ENCODE data around the gene TLE1. TPM values are rescaled to one million over a fixed set of nuclear protein-coding genes. Genes with fewer than 3 reads are reported as not detected.
A peak's percentile ranks its signal among the peaks of the same experiment; 100 is the strongest.

TLE1 gene
- total RNA-seq, 1 donor from 2014 or later = 40.0 TPM

GRCh38 chr9:81687521-81688261 lies 1.7 kb downstream of the TLE1 start:
- DNase-seq (ENCODE audit: low read depth) = no peak
- no peak for FAIRE-seq
- Histone ChIP-seq H3K4me3 (ENCODE audit: low read depth, low read length) (peak overlapping the region; percentile 77), H3K36me3 (ENCODE audit: control insufficient read depth, insufficient read depth, low read length) (peaks cover 2% of the 10 kb centered on the region), H3K27me3 (ENCODE audit: control insufficient read depth, insufficient read depth, low read length) (no peaks in the 10 kb centered on the region)
- no peak for TF ChIP-seq CTCF (IDR thresholded peaks at IDR 0.05; ENCODE audit: insufficient read depth, low read length, severe bottlenecking)

DNA sequence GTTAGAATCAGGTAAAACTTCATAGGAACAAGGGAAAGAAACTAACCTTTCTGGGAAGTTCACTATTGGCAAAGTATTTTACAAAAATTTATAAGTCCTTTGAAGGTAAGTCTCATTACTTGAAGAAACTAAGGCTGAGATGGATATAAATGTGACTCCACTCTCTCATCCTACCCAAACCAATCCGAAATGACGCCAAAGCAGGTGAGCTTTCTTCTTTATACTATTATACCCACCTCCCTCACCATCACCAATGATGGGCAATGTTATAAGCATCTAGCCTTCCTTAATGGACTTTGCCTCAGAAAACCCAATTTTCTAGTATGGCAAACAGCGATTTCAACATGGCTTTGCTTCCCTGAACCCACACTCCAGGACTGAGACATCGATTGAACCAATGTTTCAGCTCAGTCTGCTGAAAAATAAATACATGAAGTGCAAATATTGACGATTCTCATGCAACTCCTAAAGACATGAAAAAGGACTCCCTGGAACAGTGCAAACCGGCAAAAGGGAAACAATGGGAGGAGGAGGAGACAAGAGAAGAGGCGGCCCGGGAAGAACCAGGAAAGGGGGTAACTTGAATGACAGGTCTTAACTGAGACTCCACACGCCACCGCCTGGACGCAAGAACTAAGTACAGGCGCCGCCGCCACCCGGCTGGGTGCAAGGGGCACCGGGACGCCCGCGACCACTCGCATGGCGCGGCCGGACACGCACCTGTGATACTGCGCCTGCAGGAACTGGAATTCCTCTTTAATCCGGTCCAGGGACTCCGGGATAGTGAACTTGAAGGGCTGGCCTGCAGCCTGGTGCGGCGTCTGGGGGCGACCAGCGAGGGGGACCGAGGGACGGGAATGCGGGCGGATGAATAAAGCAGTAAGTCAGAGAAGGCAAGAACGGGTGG lies 2.5 kb downstream of the TLE1 start:
- peak; percentile 75 for TF ChIP-seq CTCF (IDR thresholded peaks at IDR 0.05; ENCODE audit: insufficient read depth, low read length, severe bottlenecking)
- FAIRE-seq = no peak
- peak overlapping the region; percentile 77 for H3K4me3 ChIP-seq (ENCODE audit: low read depth, low read length)
- H3K27me3 ChIP-seq (ENCODE audit: control insufficient read depth, insufficient read depth, low read length) = no peaks in the 10 kb centered on the region
- H3K36me3 ChIP-seq (ENCODE audit: control insufficient read depth, insufficient read depth, low read length) = peaks cover 2% of the 10 kb centered on the region
- DNase-seq (ENCODE audit: low read depth) = peak; percentile 67

- no peak for TF ChIP-seq CTCF (IDR thresholded peaks at IDR 0.05; ENCODE audit: insufficient read depth, low read length, severe bottlenecking)
- H3K36me3 ChIP-seq (ENCODE audit: control insufficient read depth, insufficient read depth, low read length) = peaks cover 6% of the 10 kb centered on the region
- no peaks in the 10 kb centered on the region for H3K27me3 ChIP-seq (ENCODE audit: control insufficient read depth, insufficient read depth, low read length)
- H3K4me3 ChIP-seq (ENCODE audit: low read depth, low read length) = no peak overlapping the region
- DNase-seq (ENCODE audit: low read depth) (no peak), FAIRE-seq (no peak)
These were observed 3.4 kb downstream of the TLE1 start for GRCh38 chr9:81685763-81686613.

DNA sequence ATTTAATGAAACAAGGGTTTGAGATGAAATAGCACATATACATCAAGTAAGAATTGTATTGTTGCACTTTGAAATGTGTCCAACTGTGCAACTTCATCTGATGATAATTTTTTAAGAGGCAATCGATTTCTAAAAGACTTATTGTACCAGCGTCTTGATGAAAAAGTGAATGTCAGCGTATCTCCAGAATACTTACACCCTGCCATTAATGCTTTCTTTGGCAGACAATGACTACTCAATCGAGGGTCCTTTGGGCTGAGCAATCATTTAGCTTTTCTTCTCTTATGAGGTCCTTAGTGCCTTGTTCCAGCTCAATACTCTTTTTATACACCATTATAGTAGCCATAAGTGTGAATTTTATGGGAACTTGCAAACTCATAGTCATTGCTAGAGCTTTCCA lies 4.7 kb downstream of the TLE1 start:
- DNase-seq (ENCODE audit: low read depth) (no peak), FAIRE-seq (no peak)
- H3K36me3 ChIP-seq (ENCODE audit: control insufficient read depth, insufficient read depth, low read length) = peaks cover 6% of the 10 kb centered on the region
- no peak for TF ChIP-seq CTCF (IDR thresholded peaks at IDR 0.05; ENCODE audit: insufficient read depth, low read length, severe bottlenecking)
- no peaks in the 10 kb centered on the region for H3K27me3 ChIP-seq (ENCODE audit: control insufficient read depth, insufficient read depth, low read length)
- H3K4me3 ChIP-seq (ENCODE audit: low read depth, low read length) = no peak overlapping the region

GRCh38 chr9:81683704-81684103 lies 5.6 kb downstream of the TLE1 start:
- no peaks in the 10 kb centered on the region for H3K27me3 ChIP-seq (ENCODE audit: control insufficient read depth, insufficient read depth, low read length)
- TF ChIP-seq CTCF (IDR thresholded peaks at IDR 0.05; ENCODE audit: insufficient read depth, low read length, severe bottlenecking) = no peak
- FAIRE-seq (no peak), DNase-seq (ENCODE audit: low read depth) (no peak)
- H3K36me3 ChIP-seq (ENCODE audit: control insufficient read depth, insufficient read depth, low read length) = peaks cover 6% of the 10 kb centered on the region
- no peak overlapping the region for H3K4me3 ChIP-seq (ENCODE audit: low read depth, low read length)
